Neural cell (in vitro differentiated cells): ENCODE data around the gene NR5A1.

Source experiments
- CTCF ChIP-seq: fragments of 450-650 bp; IDR thresholded peaks from 2 replicates; pipeline ENCODE4 v1.5.1; 2014; ENCODE audit warnings: antibody characterized with exemption, mild to moderate bottlenecking, moderate library complexity; ENCODE audit not compliant: poor library complexity, severe bottlenecking
- EP300 ChIP-seq: fragments of 450-650 bp; conservative IDR thresholded peaks from 2 replicates; pipeline ENCODE4 v1.6.1; 2014; ENCODE audit warnings: antibody characterized with exemption, mild to moderate bottlenecking, moderate library complexity; ENCODE audit not compliant: poor library complexity, severe bottlenecking
- EZH2 ChIP-seq: fragments of 200-600, 300-800 bp; shearing (Covaris generic), sonication (generic); IDR thresholded peaks from 2 replicates; pipeline ENCODE4 v1.6.1; 2014; ENCODE audit warnings: antibody characterized with exemption, low read length, borderline replicate concordance, mild to moderate bottlenecking; ENCODE audit not compliant: insufficient read depth, poor library complexity, severe bottlenecking
- MXI1 ChIP-seq: fragments of 450-650 bp; conservative IDR thresholded peaks from 2 replicates; pipeline ENCODE4 v1.6.1; 2014; ENCODE audit warnings: antibody characterized with exemption, mild to moderate bottlenecking; ENCODE audit not compliant: poor library complexity, severe bottlenecking

- TF ChIP-seq EZH2: no peak
- TF ChIP-seq CTCF: no peak
- no peak for TF ChIP-seq MXI1
- TF ChIP-seq EP300: no peak
Measured at GRCh38 chr9:124477648-124478285, 29.4 kb downstream of the NR5A1 start.
